Skeletal muscle satellite cell (primary cell): ENCODE measurements around the gene SLC7A6.
A peak's percentile ranks its signal among the peaks of the same experiment; 100 is the strongest.

Source experiments
- H3K27me3 ChIP-seq: 2 replicates; pipeline ENCODE4 v1.7.0; 2013; ENCODE audit warnings: low read length; ENCODE audit not compliant: control insufficient read depth, insufficient read depth
- H3K36me3 ChIP-seq: 2 replicates; pipeline ENCODE4 v1.7.0; 2013; ENCODE audit warnings: mild to moderate bottlenecking, control low read depth, low read length; ENCODE audit not compliant: insufficient read depth
- H3K4me1 ChIP-seq: 2 replicates; pipeline ENCODE4 v1.7.0; 2013; ENCODE audit warnings: low read length; ENCODE audit not compliant: control insufficient read depth, insufficient read depth
- H3K4me2 ChIP-seq: 2 replicates; pipeline ENCODE4 v1.7.0; 2013; ENCODE audit warnings: mild to moderate bottlenecking, low read length
- H3K4me3 ChIP-seq: 2 replicates; pipeline ENCODE4 v1.7.0; 2013; ENCODE audit warnings: low read length
- H3K9ac ChIP-seq: 2 replicates; pipeline ENCODE4 v1.7.0; 2013; ENCODE audit warnings: mild to moderate bottlenecking, low read depth, low read length, moderate library complexity
- H3K9me3 ChIP-seq: replicated peaks from 2 replicates; pipeline ENCODE4 v1.7.0; 2013; ENCODE audit warnings: mild to moderate bottlenecking, control low read depth, low read length

The SLC7A6 gene

DNA sequence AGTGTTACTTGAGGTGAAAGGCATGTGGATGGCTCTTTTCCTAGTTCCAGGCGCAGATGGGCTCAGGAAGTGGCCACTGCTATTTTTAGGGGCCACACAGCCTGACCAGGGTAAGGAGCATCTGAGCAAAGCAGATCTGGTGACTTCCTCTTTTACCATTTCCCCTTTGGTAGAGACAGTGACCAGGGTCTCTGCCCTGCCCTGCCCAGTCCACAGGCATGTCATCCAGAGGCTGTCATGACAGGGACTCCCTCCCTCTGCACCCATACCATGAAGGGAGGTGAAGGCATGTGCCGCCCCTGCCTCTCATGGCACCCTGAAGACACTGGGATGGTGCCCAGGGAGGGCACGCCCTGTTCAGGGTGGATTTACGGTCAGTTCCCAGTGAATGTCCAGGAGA lies 16.9 kb upstream of the SLC7A6 start:
- H3K9ac ChIP-seq: no peak overlapping the region

DNA sequence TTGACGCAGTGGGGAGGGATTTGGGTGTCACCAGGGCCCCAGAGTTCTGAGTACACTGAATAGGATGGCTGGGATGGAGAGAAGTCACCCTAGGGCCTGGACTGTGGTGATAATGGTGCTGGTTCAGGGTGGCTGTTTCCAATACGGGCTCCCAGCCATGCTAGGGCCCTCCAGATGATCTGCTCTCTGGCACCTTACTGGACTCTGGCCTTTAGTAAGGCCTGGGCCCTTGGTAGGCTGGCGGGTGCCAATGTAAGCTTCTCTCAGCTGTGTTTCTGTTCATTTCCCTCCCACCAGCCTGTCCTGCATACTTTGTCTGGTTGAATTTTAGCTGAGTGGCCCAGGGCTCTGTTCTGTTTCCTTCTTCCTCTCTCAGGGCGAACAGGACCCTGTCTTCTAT lies 16.4 kb upstream of the SLC7A6 start:
- Histone ChIP-seq H3K4me3 (no peak overlapping the region), H3K27me3 (no peaks in the 10 kb centered on the region), H3K36me3 (peaks cover 20% of the 10 kb centered on the region), H3K4me1 (peaks cover 21% of the 10 kb centered on the region), H3K9me3 (no peaks in the 10 kb centered on the region), H3K9ac (no peak overlapping the region), H3K4me2 (no peak overlapping the region)

More for the DNA sequence above, 16.9 kb upstream of the SLC7A6 start:
- Histone ChIP-seq H3K4me1 (peaks cover 21% of the 10 kb centered on the region), H3K27me3 (no peaks in the 10 kb centered on the region), H3K9me3 (no peaks in the 10 kb centered on the region), H3K4me3 (no peak overlapping the region), H3K36me3 (peaks cover 17% of the 10 kb centered on the region), H3K4me2 (no peak overlapping the region)

DNA sequence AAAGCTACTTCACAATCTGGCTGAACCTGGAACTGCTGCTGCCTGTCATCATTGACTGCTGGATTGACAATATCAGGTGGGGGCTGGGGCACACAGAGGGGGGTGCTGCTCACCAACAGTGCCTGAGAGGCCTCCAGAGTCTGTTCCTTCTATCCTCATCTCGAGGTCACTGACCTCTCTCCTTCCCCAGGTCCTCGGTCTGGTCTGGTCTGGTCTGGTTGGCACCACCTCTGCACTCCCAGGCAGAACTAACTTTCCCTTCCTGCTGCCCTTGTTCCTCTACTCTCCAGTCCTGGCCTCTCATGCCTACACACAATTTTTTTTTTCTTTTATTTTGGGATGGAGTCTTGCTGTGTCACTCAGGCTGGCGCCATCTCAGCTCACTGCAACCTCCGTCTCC lies 15.0 kb upstream of the SLC7A6 start:
- peaks cover 24% of the 10 kb centered on the region for H3K36me3 ChIP-seq
- no peak overlapping the region for H3K9ac ChIP-seq
- H3K4me1 ChIP-seq: peaks cover 18% of the 10 kb centered on the region
- H3K9me3 ChIP-seq: no peaks in the 10 kb centered on the region
- no peaks in the 10 kb centered on the region for H3K27me3 ChIP-seq
- H3K4me3 ChIP-seq: no peak overlapping the region
- H3K4me2 ChIP-seq: no peak overlapping the region

DNA sequence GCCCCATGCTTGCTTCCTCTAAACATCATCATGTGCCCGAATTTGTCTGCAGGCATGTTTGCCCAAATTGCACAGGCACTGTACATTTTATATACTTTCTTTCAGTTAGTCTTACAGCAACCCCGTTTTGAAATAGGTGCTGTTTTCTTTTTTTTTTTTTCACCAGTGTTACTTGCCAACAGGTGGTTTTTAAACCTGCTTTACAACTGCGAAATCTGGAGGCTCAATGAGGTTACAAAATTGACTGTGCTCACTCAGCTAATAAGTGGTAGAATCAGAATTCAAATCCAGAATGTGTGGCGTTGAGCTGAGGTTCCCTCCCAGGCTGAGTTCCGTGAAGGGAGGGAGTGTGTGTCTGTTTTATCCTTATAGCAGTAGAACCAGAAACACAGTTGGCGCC lies 13.4 kb upstream of the SLC7A6 start:
- no peaks in the 10 kb centered on the region for H3K27me3 ChIP-seq
- no peak overlapping the region for H3K4me3 ChIP-seq
- H3K9ac ChIP-seq: no peak overlapping the region
- H3K9me3 ChIP-seq: no peaks in the 10 kb centered on the region
- peaks cover 36% of the 10 kb centered on the region for H3K36me3 ChIP-seq
- H3K4me1 ChIP-seq: peaks cover 10% of the 10 kb centered on the region
- H3K4me2 ChIP-seq: no peak overlapping the region

DNA sequence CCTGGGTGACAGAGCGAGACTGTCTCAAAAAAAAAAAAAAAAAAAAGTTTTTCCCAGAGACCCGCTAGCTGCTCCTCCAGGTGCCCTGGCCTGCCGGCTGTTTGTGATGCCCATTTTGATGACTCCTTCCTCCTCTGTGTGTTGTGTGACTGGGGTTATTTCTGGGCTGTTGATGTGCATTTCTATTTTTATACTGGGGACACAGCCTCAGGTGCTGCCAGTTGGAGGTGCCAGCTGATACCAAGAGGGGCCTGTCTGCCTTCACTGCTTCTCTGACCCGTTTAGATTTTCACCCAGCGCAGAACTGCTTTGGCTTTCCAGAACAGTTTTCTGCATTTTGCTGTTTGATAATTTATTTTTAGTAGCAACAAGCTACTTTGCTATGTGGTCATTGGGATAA lies 12.5 kb upstream of the SLC7A6 start:
- peaks cover 40% of the 10 kb centered on the region for H3K36me3 ChIP-seq
- no peak overlapping the region for H3K4me3 ChIP-seq
- H3K9ac ChIP-seq: no peak overlapping the region
- no peaks in the 10 kb centered on the region for H3K27me3 ChIP-seq
- no peaks in the 10 kb centered on the region for H3K9me3 ChIP-seq
- H3K4me1 ChIP-seq: peaks cover 2% of the 10 kb centered on the region
- no peak overlapping the region for H3K4me2 ChIP-seq

DNA sequence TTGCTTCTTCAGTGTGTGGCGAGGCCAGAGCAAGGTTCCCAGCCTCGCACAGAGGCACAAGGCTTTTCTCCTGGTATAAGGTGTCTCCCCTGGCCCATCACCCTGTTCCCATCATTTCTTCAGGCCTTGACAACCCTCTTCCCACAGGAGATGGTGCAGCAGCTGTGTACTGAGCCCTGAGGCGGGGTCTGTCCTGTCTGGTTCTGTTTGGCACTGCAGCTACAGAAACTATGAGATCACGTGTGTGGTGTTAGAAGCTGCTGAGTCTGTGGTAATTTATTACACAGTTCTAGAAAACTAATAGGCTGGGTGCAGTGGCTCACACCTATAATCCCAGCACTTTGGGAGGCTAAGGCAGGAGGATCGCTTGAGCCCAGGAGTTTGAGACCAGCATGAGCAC lies 11.9 kb upstream of the SLC7A6 start:
- Histone ChIP-seq H3K9ac (no peak overlapping the region), H3K4me1 (peaks cover 4% of the 10 kb centered on the region), H3K27me3 (no peaks in the 10 kb centered on the region), H3K4me3 (no peak overlapping the region), H3K36me3 (peaks cover 40% of the 10 kb centered on the region), H3K9me3 (no peaks in the 10 kb centered on the region), H3K4me2 (no peak overlapping the region)

DNA sequence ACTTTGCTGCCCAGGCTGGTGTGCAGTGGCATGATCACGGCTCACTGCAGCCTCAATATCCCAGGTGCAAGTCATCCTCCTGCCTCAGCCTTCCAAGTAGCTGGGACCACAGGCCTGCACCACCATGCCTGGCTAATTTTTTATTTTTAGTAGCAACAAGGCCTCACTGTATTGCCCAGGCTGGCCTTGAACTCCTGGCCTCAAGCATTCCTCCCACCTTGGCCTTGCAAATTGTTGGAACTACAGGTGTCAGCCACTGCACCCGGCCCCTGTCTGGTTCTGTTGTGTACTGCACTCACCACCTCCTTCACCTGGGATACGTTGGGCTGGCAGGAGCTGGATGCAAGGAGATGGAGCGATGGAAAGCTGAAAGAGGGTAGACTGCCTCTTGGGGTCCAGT lies 10.6 kb upstream of the SLC7A6 start:
- Histone ChIP-seq H3K27me3 (no peaks in the 10 kb centered on the region), H3K9me3 (no peaks in the 10 kb centered on the region), H3K36me3 (peaks cover 40% of the 10 kb centered on the region), H3K4me1 (peaks cover 16% of the 10 kb centered on the region), H3K9ac (no peak overlapping the region), H3K4me2 (no peak overlapping the region), H3K4me3 (no peak overlapping the region)

DNA sequence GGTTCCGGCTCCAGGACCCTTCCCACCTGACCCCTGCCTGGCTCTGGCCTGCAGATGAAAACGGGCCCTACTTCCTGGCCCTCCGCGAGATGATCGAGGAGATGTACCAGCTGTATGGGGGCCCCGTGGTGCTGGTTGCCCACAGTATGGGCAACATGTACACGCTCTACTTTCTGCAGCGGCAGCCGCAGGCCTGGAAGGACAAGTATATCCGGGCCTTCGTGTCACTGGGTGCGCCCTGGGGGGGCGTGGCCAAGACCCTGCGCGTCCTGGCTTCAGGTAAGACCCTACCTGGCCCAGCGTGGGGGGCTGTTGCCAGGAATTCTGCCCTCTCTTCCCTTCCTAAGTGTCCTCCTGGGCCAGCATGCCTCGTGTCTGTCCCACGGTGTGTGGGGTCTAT lies 8.6 kb upstream of the SLC7A6 start:
- no peak overlapping the region for H3K4me3 ChIP-seq
- no peak overlapping the region for H3K4me2 ChIP-seq
- no peak overlapping the region for H3K9ac ChIP-seq
- H3K36me3 ChIP-seq: peaks cover 51% of the 10 kb centered on the region
- peaks cover 17% of the 10 kb centered on the region for H3K4me1 ChIP-seq
- H3K9me3 ChIP-seq: no peaks in the 10 kb centered on the region
- H3K27me3 ChIP-seq: no peaks in the 10 kb centered on the region

DNA sequence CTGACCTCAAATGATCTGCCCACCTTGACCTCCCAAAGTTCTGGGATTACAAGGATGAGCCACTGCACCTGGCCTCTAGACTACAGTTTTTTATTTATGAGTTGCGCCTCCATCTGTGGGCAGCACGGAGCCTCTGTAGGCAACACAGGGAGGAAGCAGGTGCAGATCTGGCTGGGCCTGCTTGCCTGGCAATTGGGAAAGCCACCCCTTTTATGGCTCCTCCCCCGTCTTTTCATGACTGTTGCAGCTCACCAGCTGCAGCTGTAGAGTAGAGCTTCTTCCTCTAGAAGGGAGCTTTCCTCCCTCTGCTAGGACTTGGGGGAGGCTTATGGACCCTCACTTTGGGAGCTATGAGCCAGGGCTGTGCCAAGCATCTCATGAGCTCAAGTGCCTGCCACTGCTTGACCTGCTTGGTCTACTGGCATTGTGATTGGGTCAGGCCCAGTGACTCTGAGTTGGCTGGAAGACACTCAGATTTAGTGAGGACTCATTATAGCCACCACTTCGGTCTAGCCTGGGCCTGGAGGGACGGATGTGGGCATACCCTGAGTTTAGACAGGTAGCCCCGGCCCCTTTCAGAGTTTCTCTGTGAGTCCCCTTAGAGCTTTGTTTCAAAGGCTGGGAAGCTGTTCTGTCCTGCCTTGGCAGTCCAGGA lies 6.9 kb upstream of the SLC7A6 start:
- Histone ChIP-seq H3K9ac (peak overlapping the region; percentile 57), H3K4me1 (peaks cover 17% of the 10 kb centered on the region), H3K36me3 (peaks cover 40% of the 10 kb centered on the region), H3K4me3 (no peak overlapping the region), H3K9me3 (no peaks in the 10 kb centered on the region), H3K4me2 (peak overlapping the region; percentile 48), H3K27me3 (no peaks in the 10 kb centered on the region)

DNA sequence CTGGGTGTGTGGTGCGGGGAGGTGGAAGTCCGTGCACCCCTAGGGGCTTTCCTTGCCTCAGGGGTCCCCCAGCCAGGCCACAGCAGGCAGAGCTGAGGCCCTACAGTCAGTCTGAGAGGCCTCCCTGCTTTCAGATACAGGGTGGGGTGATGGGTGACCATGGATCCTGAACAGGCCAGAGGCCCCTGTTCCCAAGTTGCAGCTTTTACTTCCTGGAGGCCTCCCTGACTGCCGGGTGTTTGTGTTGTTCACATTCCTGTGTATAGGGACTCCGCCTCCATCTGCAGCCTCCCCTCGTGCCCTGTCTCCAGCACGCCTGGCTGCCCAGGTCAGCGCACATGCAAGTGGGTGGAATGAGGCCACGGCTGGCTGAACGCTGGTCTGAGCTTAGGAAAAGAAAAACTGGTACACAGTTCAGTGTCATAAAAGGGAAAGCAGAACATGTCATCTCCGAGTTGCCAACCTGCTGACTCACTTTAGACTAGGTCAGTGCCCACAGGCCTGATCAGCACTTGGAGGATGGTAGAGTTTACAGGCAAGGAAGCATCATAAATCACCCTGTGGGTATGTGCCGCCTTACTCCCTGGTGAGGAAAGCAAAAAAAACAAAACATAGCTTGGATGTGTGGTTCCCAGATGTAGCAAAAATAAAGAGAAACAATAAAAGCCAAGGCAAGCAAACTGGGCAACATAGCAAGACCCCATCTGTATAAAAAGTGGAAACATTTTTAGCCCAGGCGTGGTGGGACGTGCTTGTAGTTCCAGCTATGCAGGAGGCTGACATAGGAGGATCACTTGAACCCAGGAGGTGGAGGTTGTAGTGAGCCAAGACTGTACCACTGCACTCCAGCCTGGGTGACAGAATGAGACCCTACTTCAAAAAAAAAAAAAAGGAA lies 6.2 kb upstream of the SLC7A6 start:
- H3K36me3 ChIP-seq: peaks cover 36% of the 10 kb centered on the region
- peaks cover 18% of the 10 kb centered on the region for H3K4me1 ChIP-seq
- H3K4me2 ChIP-seq: peak overlapping the region; percentile 48
- no peaks in the 10 kb centered on the region for H3K9me3 ChIP-seq
- no peaks in the 10 kb centered on the region for H3K27me3 ChIP-seq
- peak overlapping the region; percentile 57 for H3K9ac ChIP-seq
- H3K4me3 ChIP-seq: no peak overlapping the region

DNA sequence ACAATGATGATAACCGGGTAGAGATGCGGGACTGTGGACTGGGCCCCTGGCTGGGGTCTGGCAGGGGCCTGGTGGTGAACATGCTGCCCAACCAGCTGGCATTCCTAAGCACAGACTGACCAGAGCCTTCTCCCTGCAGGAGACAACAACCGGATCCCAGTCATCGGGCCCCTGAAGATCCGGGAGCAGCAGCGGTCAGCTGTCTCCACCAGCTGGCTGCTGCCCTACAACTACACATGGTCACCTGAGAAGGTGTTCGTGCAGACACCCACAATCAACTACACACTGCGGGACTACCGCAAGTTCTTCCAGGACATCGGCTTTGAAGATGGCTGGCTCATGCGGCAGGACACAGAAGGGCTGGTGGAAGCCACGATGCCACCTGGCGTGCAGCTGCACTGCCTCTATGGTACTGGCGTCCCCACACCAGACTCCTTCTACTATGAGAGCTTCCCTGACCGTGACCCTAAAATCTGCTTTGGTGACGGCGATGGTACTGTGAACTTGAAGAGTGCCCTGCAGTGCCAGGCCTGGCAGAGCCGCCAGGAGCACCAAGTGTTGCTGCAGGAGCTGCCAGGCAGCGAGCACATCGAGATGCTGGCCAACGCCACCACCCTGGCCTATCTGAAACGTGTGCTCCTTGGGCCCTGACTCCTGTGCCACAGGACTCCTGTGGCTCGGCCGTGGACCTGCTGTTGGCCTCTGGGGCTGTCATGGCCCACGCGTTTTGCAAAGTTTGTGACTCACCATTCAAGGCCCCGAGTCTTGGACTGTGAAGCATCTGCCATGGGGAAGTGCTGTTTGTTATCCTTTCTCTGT lies 5.1 kb upstream of the SLC7A6 start:
- Histone ChIP-seq H3K36me3 (peaks cover 32% of the 10 kb centered on the region), H3K9me3 (no peaks in the 10 kb centered on the region), H3K4me2 (no peak overlapping the region), H3K27me3 (no peaks in the 10 kb centered on the region), H3K9ac (no peak overlapping the region), H3K4me3 (no peak overlapping the region), H3K4me1 (peaks cover 27% of the 10 kb centered on the region)
